Daoy (cell line): Measurements from ENCODE around the gene GRAMD2A. TPM values are rescaled to one million over a fixed set of nuclear protein-coding genes. Genes with fewer than 3 reads are reported as not detected.
"Not testable (repeated sequence)": the region's sequence is repeated elsewhere in the genome, so short reads cannot be mapped to it uniquely, and the experiment has no call there.

ENCODE experiments used
- DNase-seq: peaks from one replicate; pipeline ENCODE4 v3.0.0-alpha.2; 2015; ENCODE audit warnings: low read depth
- total RNA-seq: library from RNA; depleted of rRNA; stranded (reverse); fragments of >200 nt; shearing (Covaris generic); gene quantifications from 2 replicates; pipeline ENCODE4 v1.2.3, GENCODE V29; 2014

The GRAMD2A gene
- total RNA-seq, 1 experiment from 2014 or later, result not detected

DNA sequence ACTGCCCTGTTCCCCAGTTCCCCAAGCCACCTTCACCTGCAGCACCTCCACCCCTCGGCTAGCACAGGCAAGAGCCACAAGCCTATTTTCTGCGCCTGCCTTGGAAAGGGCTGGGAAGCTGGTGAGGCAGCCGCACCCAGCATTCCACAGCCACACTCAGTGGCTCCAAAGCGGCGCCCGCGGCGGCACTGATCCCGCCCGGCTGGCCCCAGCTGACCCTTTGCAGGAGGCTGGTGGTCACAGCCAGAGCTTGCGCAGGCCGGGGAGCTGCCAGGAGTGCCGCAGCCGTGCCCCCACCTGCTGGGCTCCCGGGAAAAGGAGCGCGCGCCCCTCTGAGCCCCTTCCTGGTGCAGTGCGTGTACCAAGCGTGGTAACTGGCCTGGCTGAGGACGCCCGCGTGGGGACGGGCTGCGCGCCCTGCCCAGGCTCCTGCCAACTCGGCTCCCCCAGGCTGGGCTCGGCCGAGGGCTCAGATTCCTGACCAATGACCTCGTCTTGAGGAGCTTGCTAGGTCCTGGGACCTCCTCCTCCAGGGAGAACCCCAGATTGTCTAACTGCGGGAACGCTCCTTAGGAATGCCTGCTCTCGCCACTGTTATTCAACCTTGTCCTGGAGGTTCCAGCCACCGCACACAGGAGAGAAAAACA is 13.3 kb downstream of the GRAMD2A start:
- DNase-seq, result peak; percentile 50

DNA sequence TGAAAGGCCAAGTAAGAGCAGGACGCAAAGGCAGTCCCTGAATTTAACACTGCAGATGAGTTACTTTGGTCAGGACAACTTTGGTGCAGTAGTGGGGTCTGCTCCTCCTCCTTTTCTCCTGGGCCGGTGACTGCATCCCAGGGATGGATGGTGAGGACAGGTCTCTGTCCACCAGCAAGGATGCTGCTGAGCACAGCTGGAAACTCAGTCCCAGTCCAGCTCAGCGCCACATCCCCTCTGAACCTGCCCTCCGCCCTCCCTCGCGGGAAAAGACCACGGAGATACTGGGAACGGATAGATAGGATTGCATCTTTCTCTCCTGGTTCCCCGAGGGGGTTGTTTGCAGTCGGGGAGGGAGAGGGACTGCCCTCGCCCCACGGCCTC is 13.8 kb downstream of the GRAMD2A start:
- no peak for DNase-seq

DNA sequence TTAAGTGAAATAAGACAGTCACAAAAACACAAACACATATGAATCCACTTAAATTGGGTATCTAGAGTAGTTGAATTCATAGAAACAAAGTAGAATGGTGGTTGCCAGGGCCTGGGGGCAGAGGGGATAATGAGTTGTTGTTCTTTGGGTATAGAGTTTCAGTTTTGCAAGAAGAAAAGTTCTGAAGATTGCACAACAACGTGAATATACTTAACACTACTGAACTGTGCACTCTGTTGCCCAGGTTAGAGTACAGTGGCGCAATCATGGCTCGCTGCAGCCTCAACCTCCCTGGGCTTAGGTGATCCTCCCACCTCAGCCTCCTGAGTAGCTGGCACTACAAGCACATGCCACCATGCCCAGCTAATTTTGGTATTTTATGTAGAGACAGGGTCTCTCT is 14.9 kb downstream of the GRAMD2A start:
- DNase-seq, result no peak

DNA sequence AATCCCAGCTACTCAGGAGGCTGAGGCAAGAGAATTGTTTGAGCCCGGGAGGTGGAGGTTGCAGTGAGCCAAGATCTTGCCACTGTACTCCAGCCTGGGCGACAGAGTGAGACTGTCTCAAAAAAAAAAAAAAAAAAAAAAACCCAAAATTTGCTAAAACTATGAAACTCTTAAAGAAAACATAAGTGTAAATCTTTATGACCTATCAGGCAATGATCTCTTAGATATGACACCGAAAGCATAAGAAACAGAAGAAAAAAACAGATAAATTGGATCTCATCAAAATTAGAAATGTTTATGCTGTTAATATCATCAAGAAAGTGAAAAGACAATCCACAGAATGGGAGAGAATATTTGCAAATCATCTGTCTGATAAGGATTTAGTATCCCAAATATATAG is 15.3 kb downstream of the GRAMD2A start:
- DNase-seq, result no peak

DNA sequence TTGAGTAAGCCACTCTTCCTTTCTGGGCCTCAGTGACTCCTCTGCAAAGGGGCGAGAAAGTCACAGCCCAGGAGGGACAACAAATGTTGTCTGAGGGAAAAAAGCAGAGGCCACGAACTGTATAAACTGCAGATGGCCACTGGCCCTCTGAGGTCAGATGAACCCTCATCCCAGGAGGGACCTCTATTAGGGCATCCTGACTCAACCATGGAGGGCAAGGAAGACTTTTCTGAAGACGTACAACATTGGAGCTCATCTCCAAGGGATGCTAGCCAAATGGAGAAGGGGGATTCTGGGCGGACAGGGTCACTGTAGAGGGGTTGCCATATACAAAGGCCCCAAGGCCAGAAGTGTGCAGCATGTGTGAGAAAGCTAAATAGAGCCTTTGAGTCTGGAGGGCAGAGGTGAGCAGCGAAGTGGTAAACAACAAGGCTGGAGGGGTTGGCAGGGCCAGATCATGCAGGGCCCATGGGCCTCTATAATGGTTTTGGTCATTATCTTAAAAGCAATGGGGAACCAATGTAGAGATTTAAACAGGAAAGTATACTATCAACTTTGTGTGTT is 16.7 kb downstream of the GRAMD2A start:
- DNase-seq, result no peak

DNA sequence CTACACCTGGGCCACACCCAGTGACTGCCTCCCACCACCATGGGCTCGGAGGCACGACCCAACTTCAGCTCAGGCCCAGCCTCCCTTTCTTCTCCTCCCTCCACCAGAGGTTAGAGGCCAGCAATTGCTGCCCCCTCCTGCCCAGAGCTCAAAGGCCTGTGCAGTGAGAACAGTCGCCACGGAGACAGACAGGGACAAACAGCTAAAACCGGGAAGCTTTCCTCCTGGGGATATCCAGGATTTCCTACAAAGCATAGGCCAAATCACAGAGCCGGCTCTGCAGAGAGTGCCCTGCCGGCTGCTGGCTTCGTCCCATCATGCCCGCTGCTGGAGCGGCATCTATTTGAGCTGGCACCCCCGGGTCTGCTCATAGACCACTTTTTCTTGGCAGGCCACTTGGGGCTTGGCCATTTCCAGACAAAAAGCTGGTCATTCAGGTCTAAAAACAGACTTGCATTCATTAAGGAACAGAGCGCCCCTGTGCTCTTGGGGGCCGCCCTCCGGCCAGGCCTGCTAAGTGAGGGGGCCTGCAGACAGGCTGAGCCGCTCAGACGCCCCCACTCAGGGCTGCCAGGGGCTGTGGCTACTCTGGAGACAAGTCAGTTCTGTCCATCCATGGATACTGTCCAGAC is 17.5 kb downstream of the GRAMD2A start:
- no peak for DNase-seq

DNA sequence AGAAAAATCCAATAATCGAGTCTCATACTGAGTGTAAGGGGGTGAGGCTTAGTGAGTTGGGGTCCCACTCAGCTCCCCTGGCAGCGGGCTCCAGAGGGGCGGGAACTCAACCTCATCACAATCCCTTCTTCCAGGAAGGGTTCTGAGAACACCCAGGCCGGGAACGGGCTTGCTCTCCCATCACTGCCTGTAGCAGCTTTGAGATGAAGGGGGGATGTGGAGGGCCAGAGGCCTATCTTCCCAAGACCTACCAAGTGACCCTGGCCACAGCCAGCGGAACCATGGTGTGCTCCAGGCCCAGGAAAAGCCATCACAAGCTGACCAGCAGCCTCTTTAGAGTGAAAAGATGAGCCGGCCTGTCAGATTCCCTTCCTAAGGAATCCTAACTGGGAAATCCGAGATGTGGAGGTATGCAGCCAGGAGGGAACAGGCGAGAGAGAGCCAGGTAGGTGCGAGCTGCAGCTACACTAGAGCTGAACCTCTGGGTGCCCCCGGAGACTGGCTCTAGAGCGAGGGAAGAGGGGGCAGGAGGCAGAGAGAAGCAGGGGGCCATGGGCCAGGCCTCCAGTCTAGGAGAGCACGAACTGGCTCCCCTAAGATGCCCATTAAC is 18.5 kb downstream of the GRAMD2A start:
- no peak for DNase-seq

DNA sequence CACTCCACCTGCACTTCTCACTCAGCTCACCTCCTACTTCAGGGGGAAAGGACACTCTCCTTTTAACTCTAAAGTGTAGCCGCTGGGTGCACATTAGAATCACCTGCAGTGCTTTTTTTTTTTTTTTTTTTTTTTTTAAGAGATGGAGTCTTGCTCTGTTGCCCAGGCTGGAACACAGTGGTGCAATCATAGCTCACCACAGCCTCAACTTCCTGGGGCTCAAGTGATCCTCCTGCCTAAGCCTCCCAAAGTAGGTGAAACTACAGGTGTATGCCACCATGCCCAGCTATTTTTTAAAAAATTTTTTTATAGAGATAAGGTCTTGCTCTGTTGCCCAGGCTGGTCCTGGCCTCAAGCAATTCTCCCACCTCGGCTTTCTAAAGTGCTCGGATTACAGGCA is 20.8 kb downstream of the GRAMD2A start:
- no peak for DNase-seq

DNA sequence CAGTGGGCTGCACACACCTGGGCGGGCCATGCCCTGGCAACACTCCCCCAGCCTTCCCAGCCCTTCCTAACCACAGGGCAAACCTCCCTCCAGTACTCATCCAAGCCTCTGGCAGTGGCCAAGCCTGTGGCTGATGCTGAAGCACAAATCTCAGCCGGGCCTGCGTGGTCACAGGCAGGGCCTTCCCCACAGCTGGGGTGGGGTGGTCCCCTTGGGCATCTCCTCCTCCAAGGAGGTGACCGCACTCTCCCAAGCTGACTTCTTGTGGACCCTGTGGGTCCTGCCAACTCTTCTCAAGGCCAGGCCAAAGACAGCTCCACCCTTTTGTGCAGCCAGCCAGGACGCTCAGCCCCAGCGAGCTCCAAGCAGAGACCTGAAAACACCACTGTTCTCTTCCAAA is 21.4 kb downstream of the GRAMD2A start:
- no peak for DNase-seq

DNA sequence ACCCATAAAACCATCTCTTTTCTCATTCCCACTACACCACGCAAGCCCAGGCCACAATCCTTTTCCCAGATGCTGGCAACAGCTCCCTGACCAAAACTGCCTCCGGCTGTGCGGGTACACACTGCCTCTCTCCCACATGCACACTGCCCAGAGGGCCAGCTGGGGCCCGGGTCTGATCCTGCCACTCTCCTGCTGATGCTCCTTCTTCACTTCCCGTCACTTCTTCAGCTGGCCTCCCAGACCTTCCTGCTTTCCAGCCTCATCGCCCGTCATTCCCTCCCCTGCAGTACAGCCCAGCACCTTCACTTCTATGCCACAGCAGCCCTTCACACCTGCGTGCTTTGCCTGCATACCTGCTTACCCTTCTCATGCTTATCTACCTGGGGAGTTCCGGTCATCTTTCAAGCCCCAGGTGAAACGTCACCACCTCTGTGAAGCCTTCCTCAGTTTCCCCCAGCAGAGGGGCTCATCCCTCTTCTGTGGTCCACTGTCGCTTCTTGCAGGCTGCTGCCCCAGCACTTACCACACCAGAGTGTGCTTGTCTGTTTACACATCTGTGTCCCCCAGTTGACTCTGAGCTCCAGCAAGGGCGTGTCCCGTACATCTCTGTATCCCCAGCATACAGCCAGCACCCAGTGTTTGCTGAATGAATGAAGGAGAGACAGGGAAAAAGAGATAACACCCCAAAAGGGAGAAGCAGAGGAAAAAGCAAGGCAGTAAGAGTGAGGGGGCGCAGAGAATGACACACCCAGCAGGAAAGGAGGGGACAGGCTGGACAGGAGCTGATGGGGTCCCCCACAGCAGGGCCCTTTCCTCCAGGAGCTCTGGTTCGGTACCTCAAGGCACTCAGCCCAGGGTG is 22.2 kb downstream of the GRAMD2A start:
- DNase-seq, result no peak

DNA sequence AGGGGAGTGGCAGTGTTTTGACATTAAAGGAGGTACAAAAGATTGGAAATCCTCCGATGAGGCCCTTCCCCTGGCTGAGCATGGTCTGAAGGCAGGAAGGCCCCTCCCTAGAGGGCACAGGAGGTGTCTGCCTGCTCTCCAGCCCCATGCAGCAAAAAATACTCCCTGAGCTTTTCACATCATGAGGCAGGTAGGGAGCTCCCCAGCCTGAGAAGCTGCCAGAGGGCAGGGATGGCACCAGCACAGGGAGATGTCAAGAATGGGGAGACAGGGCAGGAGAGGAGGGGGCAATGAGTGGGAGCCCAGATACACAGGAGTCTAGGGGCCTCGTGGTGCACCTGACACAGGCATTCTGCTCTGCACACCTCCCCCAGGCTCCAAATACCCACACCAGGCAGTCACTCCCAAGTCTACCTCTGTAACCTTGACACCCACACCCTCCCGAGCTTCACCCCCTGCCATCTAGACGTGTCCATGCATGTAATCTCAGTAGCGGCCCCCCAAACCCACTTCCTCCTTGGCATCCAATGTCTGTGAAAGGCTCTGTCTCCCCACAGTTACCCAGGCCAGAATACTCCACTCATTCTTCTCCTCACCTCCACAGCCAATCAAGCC is 22.9 kb downstream of the GRAMD2A start:
- no peak for DNase-seq

DNA sequence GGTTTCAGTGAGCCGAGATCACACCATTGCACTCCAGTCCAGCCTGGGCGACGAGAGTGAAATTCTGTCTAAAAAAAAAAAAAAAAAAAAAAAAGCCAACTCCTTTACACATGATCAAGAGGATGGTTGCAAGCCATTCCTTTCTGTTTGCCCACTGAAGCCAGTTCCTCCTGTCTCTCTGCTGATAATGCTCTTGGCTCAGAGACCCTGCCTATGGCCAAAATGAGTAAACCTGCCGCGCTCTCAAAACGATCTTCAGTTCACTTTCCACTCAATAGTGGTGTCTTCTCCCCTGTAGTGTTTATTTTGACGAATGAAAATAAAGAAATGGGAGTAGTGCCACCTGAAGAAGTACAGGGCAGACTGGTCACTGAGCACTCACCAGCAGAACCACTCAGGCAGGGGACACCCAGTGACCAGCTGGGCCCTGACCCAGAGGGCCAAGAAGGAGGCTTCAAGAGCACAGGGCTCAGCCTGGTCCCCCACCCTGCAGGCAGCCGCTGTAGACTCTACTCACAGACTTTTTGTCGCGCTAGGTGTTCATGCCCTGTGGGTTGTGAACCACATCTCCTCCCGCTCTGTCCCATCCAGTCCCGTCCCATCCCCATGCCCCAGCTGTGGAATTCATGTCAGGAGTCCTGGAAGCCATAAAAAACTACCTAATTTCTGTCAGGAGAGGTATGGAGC is 23.6 kb downstream of the GRAMD2A start:
- DNase-seq, result no peak

DNA sequence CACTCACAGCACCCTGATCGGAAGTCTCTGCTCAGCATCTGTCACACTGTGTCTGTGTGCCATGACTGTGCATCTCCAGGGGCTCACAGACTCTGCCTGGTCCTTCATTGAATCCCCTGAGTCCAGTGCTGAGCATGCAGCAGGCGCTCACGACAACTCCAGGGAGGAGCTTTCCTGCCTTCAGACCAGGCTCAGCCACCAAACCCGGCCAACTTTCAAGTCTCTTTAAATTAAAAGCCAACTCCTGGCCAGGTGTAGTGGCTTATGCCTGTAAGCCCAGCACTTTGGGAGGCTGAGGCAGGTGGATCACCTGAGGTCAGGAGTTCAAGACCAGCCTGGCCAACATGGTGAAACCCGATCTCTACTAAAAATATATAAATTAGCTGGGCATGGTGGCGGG is 24.2 kb downstream of the GRAMD2A start:
- DNase-seq, result no peak

DNA sequence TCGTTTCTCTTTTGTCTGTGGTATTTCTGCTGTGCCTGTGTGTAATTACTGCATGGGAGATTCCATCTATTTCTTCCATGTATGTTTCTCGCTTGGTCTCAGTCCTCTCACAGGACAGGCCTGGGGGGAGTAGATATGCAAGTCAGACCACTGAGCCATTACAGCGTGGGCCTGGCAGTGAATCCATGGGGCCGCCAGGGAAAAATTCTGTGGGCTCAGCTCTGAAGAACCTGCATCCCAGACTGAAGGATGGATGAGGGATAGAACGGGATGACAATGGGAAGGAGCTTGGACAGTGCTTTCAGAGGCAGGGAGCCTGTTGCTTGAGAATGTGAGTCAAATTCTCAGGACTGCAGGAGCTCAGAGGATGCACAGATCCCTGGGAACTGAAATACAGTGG is 24.8 kb downstream of the GRAMD2A start:
- DNase-seq, result no peak

DNA sequence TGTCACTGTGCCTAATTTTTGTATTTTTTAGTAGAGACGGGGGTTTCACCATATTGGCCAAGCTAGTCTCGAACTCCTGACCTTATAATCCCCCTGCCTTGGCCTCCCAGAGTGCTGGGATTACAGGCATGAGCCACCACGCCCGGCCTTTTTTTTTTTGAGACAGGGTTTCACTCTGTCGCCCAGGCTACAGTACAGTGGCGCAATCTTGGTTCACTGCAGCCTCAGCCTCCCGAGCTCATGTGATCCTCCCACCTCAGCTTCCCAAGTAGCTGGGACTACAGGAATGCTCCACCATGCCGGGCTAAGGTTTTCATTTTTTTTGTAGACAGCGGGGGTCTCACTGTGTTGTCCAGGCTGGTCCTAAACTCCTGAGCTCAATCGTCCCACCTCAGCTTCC is 25.6 kb downstream of the GRAMD2A start:
- DNase-seq, result not testable (repeated sequence)

DNA sequence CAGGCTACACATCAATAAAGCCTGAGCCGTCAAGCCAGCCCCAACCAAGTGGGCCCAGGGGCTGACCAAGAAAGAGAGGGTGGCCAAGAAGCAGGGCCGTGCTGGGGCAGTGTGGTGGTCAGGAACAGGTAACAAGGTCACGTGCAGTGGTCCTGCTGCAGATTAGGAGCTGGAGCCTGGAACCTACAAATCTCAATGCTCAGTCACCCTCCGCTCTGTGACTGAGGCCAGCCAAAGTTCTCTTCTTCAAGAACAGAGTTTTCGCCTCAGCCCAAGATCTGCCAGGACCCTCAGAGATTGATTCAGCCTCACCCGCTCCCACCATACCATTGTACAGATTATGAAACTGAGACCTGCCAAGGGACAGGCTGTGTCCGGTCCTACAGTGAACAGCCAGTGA is 26.9 kb downstream of the GRAMD2A start:
- DNase-seq, result no peak

DNA sequence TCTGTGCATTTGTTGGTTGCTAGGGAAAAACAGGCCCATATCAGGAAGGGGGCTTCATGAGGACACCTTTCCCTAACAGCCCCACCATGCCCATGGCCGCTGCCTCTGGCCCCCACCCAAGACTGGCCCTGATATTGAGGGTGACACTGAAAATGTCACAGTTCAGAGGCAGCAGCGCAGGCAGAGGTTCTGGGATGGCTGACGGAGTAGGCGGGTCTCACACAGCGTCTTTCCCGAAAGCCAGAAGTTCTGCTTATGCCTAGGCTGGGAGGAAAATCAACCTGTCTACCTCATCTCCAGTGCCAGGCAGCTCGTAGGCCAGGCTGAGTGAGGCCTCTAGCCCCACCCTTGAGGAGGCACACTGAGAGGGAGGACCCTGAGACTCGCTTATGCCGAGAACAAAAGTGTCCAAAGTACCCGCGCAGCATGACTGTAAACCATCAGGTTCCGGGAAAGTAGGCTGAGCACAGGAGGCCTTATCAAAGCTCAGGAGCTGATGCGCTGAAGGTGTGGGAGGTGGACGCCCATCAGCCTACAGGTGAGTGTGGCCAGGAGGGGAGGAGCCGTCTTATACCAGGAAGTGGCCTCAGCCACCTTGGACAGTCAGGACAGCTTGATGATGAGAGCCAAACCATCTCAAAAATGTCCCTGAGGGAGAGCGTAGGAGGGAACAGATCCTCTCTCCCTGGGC is 27.5 kb downstream of the GRAMD2A start:
- DNase-seq, result no peak

DNA sequence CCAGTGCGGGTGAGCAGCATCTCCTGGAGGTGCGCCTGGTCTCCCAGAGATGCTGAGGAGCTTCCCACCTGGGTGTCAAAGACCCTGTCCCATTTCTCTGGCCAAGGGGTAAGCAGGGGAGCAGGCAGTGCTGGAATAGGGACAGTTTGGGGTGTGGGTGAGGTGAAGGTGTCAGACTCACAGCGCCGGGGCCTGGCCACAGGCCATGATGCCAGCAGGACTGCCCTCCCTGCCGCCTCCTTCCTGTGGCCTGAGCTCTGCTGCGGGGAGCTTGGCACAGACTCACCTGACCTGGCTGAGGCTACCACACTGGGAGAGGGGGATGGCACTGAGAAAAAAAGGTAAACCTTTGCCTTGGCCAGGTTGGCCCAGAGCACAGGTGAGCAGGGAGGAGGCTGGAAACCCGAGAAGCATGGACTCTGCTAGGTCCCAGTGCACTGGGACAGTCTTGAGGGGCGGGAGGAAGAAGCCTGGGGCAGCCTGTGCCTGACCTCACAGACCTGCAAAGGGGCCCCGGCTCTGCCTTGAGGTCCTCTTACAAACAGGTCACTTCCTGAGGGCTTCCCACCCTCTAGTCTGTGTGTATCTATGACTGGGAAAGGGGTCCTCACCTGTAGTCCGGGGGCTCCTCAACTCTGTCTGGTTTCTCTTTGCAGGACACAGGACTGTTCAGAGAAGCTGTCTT is 28.2 kb downstream of the GRAMD2A start:
- DNase-seq, result no peak

DNA sequence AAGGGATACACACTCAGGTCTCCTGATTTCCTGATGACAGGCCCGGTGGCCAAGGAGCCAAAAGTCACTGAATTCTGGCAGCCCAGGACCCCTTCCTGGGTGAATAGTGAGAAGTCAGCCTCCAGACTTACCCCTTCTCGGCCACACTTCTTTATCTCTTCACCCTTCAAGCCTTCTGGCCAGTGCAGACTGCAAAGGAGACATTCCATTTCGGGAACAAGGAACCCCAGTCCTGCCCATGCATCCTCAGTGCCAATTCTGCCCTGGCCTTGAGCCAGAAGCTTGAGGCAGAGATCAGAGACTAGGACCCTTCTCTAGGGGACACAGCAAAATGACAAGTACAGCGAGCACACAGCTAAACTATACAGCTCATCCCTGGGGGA is 28.8 kb downstream of the GRAMD2A start:
- DNase-seq, result no peak
